ENCODE results near the gene ZNF81. TPM values are rescaled to one million over a fixed set of nuclear protein-coding genes. Genes with fewer than 3 reads are reported as not detected.

The ZNF81 gene
- total RNA-seq, 2 donors from 2014 or later, result 6.4 to 7.8 TPM

DNA sequence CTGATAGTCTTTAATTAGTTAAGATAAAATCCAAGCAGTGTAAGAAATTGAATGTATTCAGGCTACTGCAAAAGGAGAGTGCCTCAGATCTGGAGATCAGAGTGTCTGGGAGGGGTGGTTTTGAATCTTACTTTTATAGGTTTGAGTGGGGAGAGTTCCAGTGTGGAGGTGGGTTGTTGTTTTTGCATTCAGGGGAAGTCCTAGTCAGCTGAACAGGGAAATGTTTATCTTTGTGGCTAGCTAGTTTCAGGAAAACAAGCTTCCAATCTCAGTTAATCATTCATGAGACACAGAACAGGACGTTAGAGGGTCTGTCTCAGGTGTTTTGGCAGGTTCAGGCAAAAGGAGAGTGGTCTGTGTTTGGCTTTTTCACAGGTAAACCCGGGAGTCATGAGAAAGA, 26.0 kb downstream of the ZNF81 start:
- H3K4me3 Mint-ChIP-seq, result no peak overlapping the region
- no peak overlapping the region for H3K27ac Mint-ChIP-seq
- H3K36me3 Mint-ChIP-seq (ENCODE audit: low read depth), result peaks cover 23% of the 10 kb centered on the region
- no peaks in the 10 kb centered on the region for H3K27me3 Mint-ChIP-seq
- H3K9me3 Mint-ChIP-seq, result no peaks in the 10 kb centered on the region
- H3K4me1 Mint-ChIP-seq, result no peaks in the 10 kb centered on the region
- ATAC-seq (replicated peaks), result no peak

DNA sequence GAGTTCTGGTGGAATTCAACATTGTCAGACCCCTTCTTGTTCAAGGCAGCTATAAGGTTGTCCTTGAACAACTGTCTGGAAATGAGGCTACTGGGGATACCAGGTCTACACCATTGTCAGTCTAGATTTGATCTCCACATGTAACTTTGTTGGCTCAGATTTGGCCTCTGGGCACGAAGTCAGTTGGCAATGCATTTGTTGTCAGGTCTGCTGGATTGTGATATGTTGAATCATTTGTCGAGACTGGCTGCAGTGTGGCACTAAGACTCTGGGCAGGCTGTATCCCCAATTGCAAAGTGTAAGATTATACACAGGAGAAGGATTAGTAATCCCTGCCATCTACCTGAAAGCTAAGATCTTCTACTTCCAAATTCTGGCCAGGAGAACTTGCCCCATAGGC, 26.5 kb downstream of the ZNF81 start:
- Mint-ChIP-seq H3K36me3 (ENCODE audit: low read depth) (peaks cover 18% of the 10 kb centered on the region), H3K9me3 (no peaks in the 10 kb centered on the region), H3K4me1 (no peaks in the 10 kb centered on the region), H3K27me3 (no peaks in the 10 kb centered on the region), H3K27ac (no peak overlapping the region), H3K4me3 (no peak overlapping the region)
- ATAC-seq (replicated peaks), result no peak

GRCh38 chrX:47864300-47864699, 27.6 kb downstream of the ZNF81 start:
- no peaks in the 10 kb centered on the region for H3K27me3 Mint-ChIP-seq
- H3K4me3 Mint-ChIP-seq, result no peak overlapping the region
- no peak for ATAC-seq (replicated peaks)
- peaks cover 11% of the 10 kb centered on the region for H3K36me3 Mint-ChIP-seq (ENCODE audit: low read depth)
- H3K4me1 Mint-ChIP-seq, result no peaks in the 10 kb centered on the region
- no peak overlapping the region for H3K27ac Mint-ChIP-seq
- H3K9me3 Mint-ChIP-seq, result no peaks in the 10 kb centered on the region

- Mint-ChIP-seq H3K36me3 (ENCODE audit: low read depth) (peaks cover 6% of the 10 kb centered on the region), H3K4me3 (no peak overlapping the region), H3K4me1 (no peaks in the 10 kb centered on the region), H3K27me3 (no peaks in the 10 kb centered on the region), H3K27ac (no peak overlapping the region), H3K9me3 (no peaks in the 10 kb centered on the region)
- no peak for ATAC-seq (replicated peaks)
Measured at GRCh38 chrX:47864785-47865184, 28.1 kb downstream of the ZNF81 start.

DNA sequence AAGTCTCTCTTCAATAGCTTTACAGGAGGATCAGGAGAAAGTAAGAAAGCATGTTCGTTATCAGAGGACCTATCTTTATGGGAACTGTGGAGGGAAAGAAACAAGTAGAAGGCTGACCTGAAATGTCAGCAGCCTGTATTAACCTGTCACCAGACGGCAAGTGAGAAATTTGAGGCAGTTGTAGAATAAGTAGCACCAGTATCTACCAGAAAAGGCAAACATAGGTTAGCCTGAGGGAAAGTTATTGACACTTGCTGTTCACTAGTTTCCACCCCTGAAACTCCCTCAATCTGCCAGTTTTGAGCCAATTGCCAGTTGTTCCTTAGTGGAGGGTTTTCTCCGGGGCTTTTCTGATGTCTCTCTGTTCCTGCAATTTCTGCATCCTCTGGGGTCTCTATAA, 36.4 kb downstream of the ZNF81 start:
- no peak overlapping the region for H3K4me3 Mint-ChIP-seq
- peaks cover 4% of the 10 kb centered on the region for H3K9me3 Mint-ChIP-seq
- peaks cover 25% of the 10 kb centered on the region for H3K36me3 Mint-ChIP-seq (ENCODE audit: low read depth)
- H3K27ac Mint-ChIP-seq, result no peak overlapping the region
- no peaks in the 10 kb centered on the region for H3K27me3 Mint-ChIP-seq
- H3K4me1 Mint-ChIP-seq, result no peaks in the 10 kb centered on the region
- ATAC-seq (replicated peaks), result no peak

- no peak overlapping the region for H3K27ac Mint-ChIP-seq
- ATAC-seq (replicated peaks), result no peak
- peaks cover 4% of the 10 kb centered on the region for H3K9me3 Mint-ChIP-seq
- no peaks in the 10 kb centered on the region for H3K27me3 Mint-ChIP-seq
- no peak overlapping the region for H3K4me3 Mint-ChIP-seq
- H3K36me3 Mint-ChIP-seq (ENCODE audit: low read depth), result peaks cover 13% of the 10 kb centered on the region
- H3K4me1 Mint-ChIP-seq, result no peaks in the 10 kb centered on the region
Measured at GRCh38 chrX:47877327-47877726, 40.6 kb downstream of the ZNF81 start.

DNA sequence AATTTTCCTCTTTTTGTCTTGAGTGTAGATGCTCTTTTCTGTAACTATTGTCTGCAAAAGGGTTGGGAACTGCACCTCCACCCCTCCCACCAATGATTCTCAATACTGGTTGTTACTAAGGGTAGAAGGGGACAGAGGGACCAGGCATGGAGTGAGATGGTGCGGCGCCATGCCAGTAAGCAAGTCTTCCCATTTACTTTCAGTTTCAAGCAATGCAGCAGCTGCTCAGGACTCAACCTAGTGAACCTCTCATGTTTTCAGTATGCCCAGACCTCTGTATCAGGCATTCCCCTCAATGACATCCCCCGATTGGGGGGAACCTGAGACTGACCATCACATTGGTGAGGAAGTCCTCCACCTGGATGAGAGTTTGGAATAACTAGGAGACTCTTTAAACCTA, 41.5 kb downstream of the ZNF81 start:
- H3K27me3 Mint-ChIP-seq, result no peaks in the 10 kb centered on the region
- peaks cover 7% of the 10 kb centered on the region for H3K36me3 Mint-ChIP-seq (ENCODE audit: low read depth)
- H3K4me3 Mint-ChIP-seq, result no peak overlapping the region
- H3K27ac Mint-ChIP-seq, result no peak overlapping the region
- peaks cover 4% of the 10 kb centered on the region for H3K9me3 Mint-ChIP-seq
- ATAC-seq (replicated peaks), result no peak
- H3K4me1 Mint-ChIP-seq, result no peaks in the 10 kb centered on the region

DNA sequence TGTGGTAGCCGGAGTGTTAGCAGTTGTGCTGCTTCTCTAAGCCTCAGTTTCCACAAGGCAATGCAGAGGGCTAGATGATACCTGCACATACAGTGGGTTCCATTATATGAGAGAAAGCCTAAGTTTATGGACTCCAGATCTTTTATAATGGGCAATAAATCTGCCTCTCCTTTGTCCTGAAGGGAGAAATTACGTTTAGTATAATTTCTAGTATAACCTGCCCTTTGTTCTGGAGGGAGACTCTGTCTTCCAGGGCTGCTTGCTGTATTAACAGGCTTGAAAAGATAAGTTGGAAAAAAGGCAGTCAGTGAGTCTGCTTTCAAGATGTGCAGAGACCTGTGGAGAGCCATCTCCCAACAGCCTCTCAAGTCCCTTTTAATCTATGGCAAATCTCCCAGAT, 42.8 kb downstream of the ZNF81 start:
- Mint-ChIP-seq H3K27me3 (no peaks in the 10 kb centered on the region), H3K4me3 (no peak overlapping the region), H3K36me3 (ENCODE audit: low read depth) (peaks cover 2% of the 10 kb centered on the region), H3K27ac (no peak overlapping the region), H3K4me1 (no peaks in the 10 kb centered on the region), H3K9me3 (no peaks in the 10 kb centered on the region)
- ATAC-seq (replicated peaks), result no peak

DNA sequence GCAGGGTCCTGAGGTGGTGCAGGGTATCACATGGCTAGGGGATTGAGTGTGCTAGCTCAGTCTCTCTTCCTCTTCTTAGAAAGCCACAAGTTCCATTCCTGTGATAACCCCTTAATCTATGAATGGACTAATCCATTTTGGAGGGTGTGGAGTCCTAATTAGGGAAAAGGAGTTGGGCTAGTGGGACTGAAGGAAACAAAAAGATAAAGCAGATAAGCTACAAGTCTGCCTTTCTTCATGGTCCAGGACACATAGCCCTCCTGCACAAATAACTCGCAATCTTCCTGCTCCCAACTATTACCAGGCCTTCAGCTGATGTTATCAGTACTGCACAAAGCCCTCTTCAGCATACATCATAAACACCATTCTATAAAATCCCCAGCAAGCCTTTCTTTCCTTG, 44.2 kb downstream of the ZNF81 start:
- ATAC-seq (replicated peaks), result no peak
- Mint-ChIP-seq H3K36me3 (ENCODE audit: low read depth) (peaks cover 15% of the 10 kb centered on the region), H3K27ac (no peak overlapping the region), H3K4me1 (no peaks in the 10 kb centered on the region), H3K4me3 (no peak overlapping the region), H3K27me3 (no peaks in the 10 kb centered on the region), H3K9me3 (no peaks in the 10 kb centered on the region)

DNA sequence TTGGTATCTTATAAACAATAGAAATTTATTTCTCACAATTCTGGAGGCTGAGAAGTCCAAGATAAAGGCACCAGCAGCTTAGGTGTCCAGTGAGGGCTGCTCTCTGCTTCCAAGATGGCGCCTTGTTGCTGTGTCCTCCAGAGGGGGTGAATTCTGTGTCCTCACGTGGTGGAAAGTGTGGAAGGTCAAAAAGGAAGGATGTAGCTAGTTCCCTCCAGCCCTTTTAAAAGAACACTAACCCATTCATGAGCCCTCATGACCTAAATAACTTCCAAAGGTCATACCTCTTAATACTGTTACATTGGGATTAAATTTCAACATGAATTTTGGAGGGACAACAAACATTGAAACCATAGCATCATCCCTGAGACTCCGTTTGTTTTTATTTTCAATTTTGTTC, 48.8 kb downstream of the ZNF81 start:
- H3K27me3 Mint-ChIP-seq, result no peaks in the 10 kb centered on the region
- no peak overlapping the region for H3K4me3 Mint-ChIP-seq
- H3K36me3 Mint-ChIP-seq (ENCODE audit: low read depth), result peaks cover 56% of the 10 kb centered on the region
- no peaks in the 10 kb centered on the region for H3K9me3 Mint-ChIP-seq
- H3K4me1 Mint-ChIP-seq, result no peaks in the 10 kb centered on the region
- H3K27ac Mint-ChIP-seq, result no peak overlapping the region
- ATAC-seq (replicated peaks), result no peak

GRCh38 chrX:47898024-47898423, 61.3 kb downstream of the ZNF81 start:
- no peak overlapping the region for H3K27ac Mint-ChIP-seq
- H3K27me3 Mint-ChIP-seq, result no peaks in the 10 kb centered on the region
- no peak overlapping the region for H3K4me3 Mint-ChIP-seq
- H3K9me3 Mint-ChIP-seq, result no peaks in the 10 kb centered on the region
- no peaks in the 10 kb centered on the region for H3K4me1 Mint-ChIP-seq
- no peak for ATAC-seq (replicated peaks)
- peaks cover 53% of the 10 kb centered on the region for H3K36me3 Mint-ChIP-seq (ENCODE audit: low read depth)

DNA sequence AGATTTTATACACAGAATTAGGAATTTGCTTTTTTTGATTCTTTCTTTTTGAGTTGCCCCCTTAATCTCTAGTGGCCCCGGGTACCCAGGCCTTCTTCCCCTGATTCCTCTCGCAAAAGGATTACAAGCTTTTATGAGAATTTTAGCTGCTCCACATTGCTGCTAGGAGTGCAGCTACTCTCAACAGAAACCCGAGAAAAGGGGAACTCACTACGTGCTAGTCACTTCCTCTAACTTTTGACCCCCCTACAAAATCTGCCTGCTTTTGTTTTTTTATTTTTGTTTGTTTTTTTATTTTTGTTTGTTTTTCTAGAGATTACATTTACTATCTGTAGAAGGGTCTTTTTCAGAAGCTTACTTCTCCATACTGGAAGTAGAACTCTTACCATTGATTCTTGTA, 64.1 kb downstream of the ZNF81 start:
- H3K27me3 Mint-ChIP-seq, result no peaks in the 10 kb centered on the region
- H3K4me1 Mint-ChIP-seq, result no peaks in the 10 kb centered on the region
- no peak overlapping the region for H3K27ac Mint-ChIP-seq
- H3K36me3 Mint-ChIP-seq (ENCODE audit: low read depth), result peaks cover 36% of the 10 kb centered on the region
- ATAC-seq (replicated peaks), result no peak
- H3K9me3 Mint-ChIP-seq, result no peaks in the 10 kb centered on the region
- H3K4me3 Mint-ChIP-seq, result no peak overlapping the region

GRCh38 chrX:47902161-47902560, 65.5 kb downstream of the ZNF81 start:
- H3K36me3 Mint-ChIP-seq (ENCODE audit: low read depth), result peaks cover 26% of the 10 kb centered on the region
- no peaks in the 10 kb centered on the region for H3K4me1 Mint-ChIP-seq
- H3K4me3 Mint-ChIP-seq, result no peak overlapping the region
- H3K27me3 Mint-ChIP-seq, result no peaks in the 10 kb centered on the region
- ATAC-seq (replicated peaks), result no peak
- H3K9me3 Mint-ChIP-seq, result no peaks in the 10 kb centered on the region
- no peak overlapping the region for H3K27ac Mint-ChIP-seq

DNA sequence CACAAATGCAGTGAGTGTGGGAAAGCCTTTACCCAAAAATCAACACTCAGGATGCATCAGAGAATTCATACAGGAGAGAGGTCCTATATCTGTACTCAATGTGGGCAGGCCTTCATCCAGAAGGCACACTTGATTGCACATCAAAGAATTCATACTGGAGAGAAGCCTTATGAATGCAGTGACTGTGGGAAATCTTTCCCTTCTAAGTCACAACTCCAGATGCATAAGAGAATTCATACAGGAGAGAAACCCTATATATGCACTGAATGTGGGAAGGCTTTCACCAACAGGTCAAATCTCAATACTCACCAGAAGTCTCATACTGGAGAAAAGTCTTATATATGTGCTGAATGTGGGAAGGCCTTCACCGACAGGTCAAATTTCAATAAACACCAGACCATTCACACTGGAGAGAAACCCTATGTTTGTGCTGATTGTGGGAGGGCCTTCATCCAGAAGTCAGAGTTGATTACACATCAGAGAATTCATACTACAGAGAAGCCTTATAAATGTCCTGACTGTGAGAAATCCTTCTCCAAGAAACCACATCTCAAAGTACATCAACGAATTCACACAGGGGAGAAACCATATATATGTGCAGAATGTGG, 79.3 kb downstream of the ZNF81 start:
- ATAC-seq (replicated peaks), result no peak
- H3K27ac Mint-ChIP-seq, result no peak overlapping the region
- peaks cover 29% of the 10 kb centered on the region for H3K36me3 Mint-ChIP-seq (ENCODE audit: low read depth)
- H3K4me1 Mint-ChIP-seq, result no peaks in the 10 kb centered on the region
- H3K9me3 Mint-ChIP-seq, result peaks cover 8% of the 10 kb centered on the region
- H3K27me3 Mint-ChIP-seq, result no peaks in the 10 kb centered on the region
- H3K4me3 Mint-ChIP-seq, result no peak overlapping the region

DNA sequence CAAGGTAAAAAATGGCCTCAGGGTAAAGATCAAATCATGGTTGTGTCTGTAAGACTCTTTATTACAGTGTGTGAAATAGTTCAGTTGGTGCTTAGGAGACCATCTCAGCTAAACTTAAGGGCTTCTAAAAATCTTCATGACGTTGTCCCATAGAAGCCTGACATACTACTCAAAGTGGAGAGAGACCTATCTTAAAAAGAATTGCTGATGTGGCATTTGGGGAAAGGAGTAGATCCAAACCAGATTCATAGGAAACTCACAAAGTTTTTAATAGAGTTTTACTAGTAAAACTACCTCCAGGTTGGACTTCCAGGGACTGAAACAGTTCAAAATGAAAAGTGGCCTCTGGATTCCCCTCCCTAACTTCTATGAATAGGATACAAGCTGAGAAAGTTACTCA, 81.6 kb downstream of the ZNF81 start:
- peaks cover 26% of the 10 kb centered on the region for H3K36me3 Mint-ChIP-seq (ENCODE audit: low read depth)
- no peak overlapping the region for H3K27ac Mint-ChIP-seq
- no peak for ATAC-seq (replicated peaks)
- H3K27me3 Mint-ChIP-seq, result no peaks in the 10 kb centered on the region
- peaks cover 8% of the 10 kb centered on the region for H3K9me3 Mint-ChIP-seq
- H3K4me1 Mint-ChIP-seq, result no peaks in the 10 kb centered on the region
- H3K4me3 Mint-ChIP-seq, result no peak overlapping the region

DNA sequence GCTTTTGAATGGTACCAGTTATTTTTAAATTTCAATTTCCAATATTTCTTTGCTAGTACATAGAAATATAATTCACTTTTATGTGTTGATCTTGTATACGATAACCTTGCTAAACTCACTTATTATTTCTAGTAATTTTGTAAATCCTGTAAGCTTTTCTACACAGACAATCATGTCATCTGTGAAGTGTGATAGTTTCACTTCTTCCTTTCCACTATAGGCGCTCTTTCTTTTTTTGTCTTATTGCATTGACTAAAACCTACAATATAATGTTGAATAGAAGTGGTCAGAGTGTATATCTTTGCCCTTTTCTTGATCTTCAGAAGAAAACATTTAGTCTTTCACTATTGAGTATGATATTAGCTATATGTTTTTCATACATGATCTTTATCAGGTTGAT, 90.5 kb downstream of the ZNF81 start:
- Mint-ChIP-seq H3K27me3 (no peaks in the 10 kb centered on the region), H3K4me3 (no peak overlapping the region), H3K4me1 (no peaks in the 10 kb centered on the region), H3K36me3 (ENCODE audit: low read depth) (no peaks in the 10 kb centered on the region), H3K9me3 (peaks cover 3% of the 10 kb centered on the region), H3K27ac (no peak overlapping the region)
- ATAC-seq (replicated peaks), result no peak

Measured in activated T-helper 17 cell treated with anti-CD3 and anti-CD28 coated beads, Interleukin-2, amount 50 U/mL, for 72 hours (primary cell).